GM12891 (cell line): ENCODE results near the gene MAP3K2.

Experiments
- PAX5 ChIP-seq: IDR thresholded peaks from 2 replicates; pipeline ENCODE4 v1.6.1; 2011; ENCODE audit warnings: low read length, moderate library complexity, mild to moderate bottlenecking; ENCODE audit not compliant: insufficient read depth, severe bottlenecking
- POLR2A ChIP-seq: IDR thresholded peaks from 2 replicates; pipeline ENCODE4 v1.6.1; 2011; ENCODE audit warnings: low read depth, low read length, control low read depth
- POLR2AphosphoS5 ChIP-seq: IDR thresholded peaks from 2 replicates; pipeline ENCODE4 v1.6.1; 2011; ENCODE audit warnings: low read depth, low read length, control low read depth
- POU2F2 ChIP-seq: IDR thresholded peaks from 2 replicates; pipeline ENCODE4 v1.6.1; 2011; ENCODE audit warnings: low read depth, mild to moderate bottlenecking, control low read depth, low read length, moderate library complexity
- SPI1 ChIP-seq: IDR thresholded peaks from 2 replicates; pipeline ENCODE4 v1.6.1; 2011; ENCODE audit warnings: low read depth, low read length, control low read depth
- TAF1 ChIP-seq: IDR thresholded peaks from 2 replicates; pipeline ENCODE4 v1.6.1; 2011; ENCODE audit warnings: low read depth, low read length, control low read depth

DNA sequence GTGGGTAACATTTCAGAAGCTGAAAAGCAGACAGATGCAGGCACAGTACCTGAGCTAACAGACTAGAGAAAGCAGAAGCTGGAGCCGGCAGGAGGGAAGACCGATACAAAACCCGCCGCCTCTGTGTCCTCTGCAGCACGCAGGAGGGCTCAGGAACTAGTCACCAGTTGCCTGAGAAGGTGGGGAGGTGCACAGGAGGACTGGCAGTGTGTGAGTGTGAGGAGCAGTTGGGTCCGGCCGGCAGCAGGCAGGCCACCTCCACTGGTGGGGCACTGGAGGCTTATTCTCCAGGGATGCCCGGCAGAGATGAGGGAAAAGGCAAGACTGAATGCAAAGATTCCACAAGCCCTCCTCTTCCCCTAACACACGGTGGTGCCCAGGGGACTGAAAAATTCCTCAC, 112.0 kb downstream of the MAP3K2 start:
- TF ChIP-seq POLR2AphosphoS5 (no peak), POLR2A (no peak), TAF1 (no peak), PAX5 (no peak), SPI1 (no peak), POU2F2 (no peak)
